IMR-90 (cell line): ENCODE data around the gene LIMS2. TPM values are rescaled to one million over a fixed set of nuclear protein-coding genes. Genes with fewer than 3 reads are reported as not detected.

ENCODE experiments used
- ATAC-seq: fragments of 200-7000 bp; cut with Tn5 transposase; 2 replicates; pipeline ENCODE4 v1.9.1; 2020; ENCODE audit warnings: low read depth, mild to moderate bottlenecking, moderate library complexity
- BruUV-seq: library from RNA; stranded (reverse); fragments of 400-500 nt; replicated peaks from 2 replicates; lab custom pipeline; 2021; lab: Mats Ljungman, UMichigan
- CTCF ChIA-PET: fragments of 300-600 bp; formaldehyde crosslinking; extraction: SDS; loops from one replicate; lab custom pipeline; 2021; ENCODE audit warnings: antibody characterized with exemption; lab: Yijun Ruan, JAX
- POLR2A ChIA-PET: fragments of 300-600 bp; sonication (Branson Sonifier 250); formaldehyde crosslinking; loops from one replicate; lab custom pipeline; 2022; ENCODE audit warnings: antibody characterized with exemption; ENCODE audit not compliant: unreplicated experiment; lab: Charles Lee
- DNase-seq: peaks from one replicate; pipeline ENCODE4 v3.0.0; 2013
- H2AFZ ChIP-seq: replicated peaks from 2 replicates; pipeline ENCODE3; 2013; ENCODE audit warnings: low read length, mild to moderate bottlenecking; ENCODE audit not compliant: poor library complexity
- H2AK5ac ChIP-seq: 2 replicates; pipeline ENCODE4 v1.6.1; 2013; ENCODE audit warnings: low read depth, low read length, inconsistent platforms
- H2AK9ac ChIP-seq: replicated peaks from 2 replicates; pipeline ENCODE3; 2013; ENCODE audit warnings: mild to moderate bottlenecking, low read depth, low read length, moderate library complexity; ENCODE audit not compliant: poor library complexity
- H2BK120ac ChIP-seq: 2 replicates; pipeline ENCODE4 v1.6.1; 2013; ENCODE audit warnings: low read depth, low read length, inconsistent platforms
- H2BK15ac ChIP-seq: 3 replicates; pipeline ENCODE4 v1.6.1; 2013; ENCODE audit warnings: low read depth, low read length, inconsistent platforms
- H2BK20ac ChIP-seq: 2 replicates; pipeline ENCODE4 v1.6.1; 2013; ENCODE audit warnings: low read depth, mild to moderate bottlenecking, inconsistent platforms, low read length, moderate library complexity
- H2BK5ac ChIP-seq: 2 replicates; pipeline ENCODE4 v1.6.1; 2013; ENCODE audit warnings: mild to moderate bottlenecking, low read depth, low read length, inconsistent platforms; ENCODE audit not compliant: poor library complexity, severe bottlenecking
- H3K14ac ChIP-seq: replicated peaks from 2 replicates; pipeline ENCODE4 v1.6.1; 2013; ENCODE audit warnings: low read depth, low read length, inconsistent platforms
- H3K18ac ChIP-seq: 2 replicates; pipeline ENCODE4 v1.6.1; 2013; ENCODE audit warnings: low read depth, low read length, control low read depth
- H3K23ac ChIP-seq: 2 replicates; pipeline ENCODE4 v1.6.1; 2013; ENCODE audit warnings: low read depth, low read length, inconsistent platforms
- H3K27ac ChIP-seq: 2 replicates; pipeline ENCODE4 v1.5.1; 2013; ENCODE audit warnings: mild to moderate bottlenecking, control low read depth, low read length; ENCODE audit not compliant: insufficient read depth
- H3K27me3 ChIP-seq: 2 replicates; pipeline ENCODE4 v1.6.1; 2013; ENCODE audit warnings: low read length; ENCODE audit not compliant: control insufficient read depth, insufficient read depth
- H3K36me3 ChIP-seq: 2 replicates; pipeline ENCODE4 v1.6.1; 2013; ENCODE audit warnings: low read length, mixed read lengths; ENCODE audit not compliant: control insufficient read depth, insufficient read depth
- H3K4ac ChIP-seq: 2 replicates; pipeline ENCODE4 v1.6.1; 2013; ENCODE audit warnings: low read depth, low read length, inconsistent platforms
- H3K4me1 ChIP-seq: 2 replicates; pipeline ENCODE4 v1.6.1; 2013; ENCODE audit warnings: low read length, mixed read lengths; ENCODE audit not compliant: control insufficient read depth, insufficient read depth
- H3K4me2 ChIP-seq: 2 replicates; pipeline ENCODE4 v1.6.1; 2013; ENCODE audit warnings: low read depth, mild to moderate bottlenecking, control low read depth, low read length, moderate library complexity
- H3K4me3 ChIP-seq: 2 replicates; pipeline ENCODE4 v1.5.1; 2013; ENCODE audit warnings: low read depth, mild to moderate bottlenecking, control low read depth, low read length, moderate library complexity; ENCODE audit not compliant: insufficient read depth
- H3K56ac ChIP-seq: 2 replicates; pipeline ENCODE4 v1.6.1; 2013; ENCODE audit warnings: low read length, inconsistent platforms; ENCODE audit not compliant: insufficient read depth; ENCODE audit errors: extremely low read depth
- H3K79me1 ChIP-seq, 2 experiments: 2 replicates each; pipeline ENCODE4 v1.6.1; 2013; ENCODE audit warnings: low read length in 2 of 2, inconsistent platforms in 1 of 2, low read depth in 1 of 2
- H3K9ac ChIP-seq: 2 replicates; pipeline ENCODE4 v1.6.1; 2013; ENCODE audit warnings: low read depth, low read length, control low read depth
- H3K9me1 ChIP-seq: 2 replicates; pipeline ENCODE4 v1.6.1; 2013; ENCODE audit warnings: low read length, inconsistent platforms; ENCODE audit not compliant: insufficient read depth
- H3K9me3 ChIP-seq: 2 replicates; pipeline ENCODE4 v1.6.1; 2013; ENCODE audit warnings: low read length; ENCODE audit not compliant: control insufficient read depth, insufficient read depth
- H4K20me1 ChIP-seq: 2 replicates; pipeline ENCODE4 v1.6.1; 2013; ENCODE audit warnings: low read length, inconsistent platforms; ENCODE audit not compliant: insufficient read depth
- H4K5ac ChIP-seq: 2 replicates; pipeline ENCODE4 v1.6.1; 2013; ENCODE audit warnings: mild to moderate bottlenecking, low read depth, low read length, control low read depth
- H4K8ac ChIP-seq, 2 experiments: 2 replicates each; pipeline ENCODE4 v1.6.1; 2013; ENCODE audit warnings: low read depth in 2 of 2, low read length in 2 of 2, control low read depth in 1 of 2, inconsistent platforms in 1 of 2
- H4K91ac ChIP-seq: 2 replicates; pipeline ENCODE4 v1.6.1; 2013; ENCODE audit warnings: low read depth, low read length, inconsistent platforms; ENCODE audit not compliant: insufficient read depth
- MAFK ChIP-seq: IDR thresholded peaks from 2 replicates; pipeline ENCODE4 v1.6.1; 2012; ENCODE audit warnings: low read depth, low read length, improper control_type of control experiment
- MAZ ChIP-seq: IDR thresholded peaks from 2 replicates; pipeline ENCODE4 v1.6.1; 2012; ENCODE audit warnings: low read depth, mild to moderate bottlenecking, low read length, improper control_type of control experiment, moderate library complexity, borderline replicate concordance
- POLR2A ChIP-seq: IDR thresholded peaks from 2 replicates; pipeline ENCODE4 v1.6.1; 2012; ENCODE audit warnings: mild to moderate bottlenecking, low read depth, low read length
- RFX5 ChIP-seq: IDR thresholded peaks from 2 replicates; pipeline ENCODE4 v1.8.0; 2012; ENCODE audit warnings: low read depth, mild to moderate bottlenecking, low read length, moderate library complexity
- WGBS, 2 experiments: methylation state at CpG; one replicate each; pipeline versions ENCODE4 v1.1.5 to v1.1.7; 2013; ENCODE audit warnings: missing lambda C conversion rate in 2 of 2; ENCODE audit not compliant: insufficient read length in 1 of 2; ENCODE audit errors: extremely low coverage in 2 of 2; 5-methylcytosine and 5-hydroxymethylcytosine counted together
- dilution Hi-C: fragments of 300-500 bp; cut with HindIII; formaldehyde crosslinking; loops from one replicate; pipeline ENCODE4 v1.14.3; 2018; ENCODE audit warnings: low sequenced_read_pairs; ENCODE audit not compliant: unreplicated experiment
- in situ Hi-C: fragments of 300-500 bp; cut with MboI; formaldehyde crosslinking; loops from 3 replicates; pipeline ENCODE4 v1.14.3; 2019; ENCODE audit warnings: low sequenced_read_pairs, inconsistent platforms, mixed read lengths
- intact Hi-C: fragments of 100-400 bp; cut with micrococcal nuclease; formaldehyde crosslinking; loops from 2 replicates; pipeline ENCODE4 v1.10.0; 2022
- polyA plus RNA-seq, 3 experiments: library from polyadenylated mRNA; depleted of rRNA; stranded (reverse); fragments of >200 nt; gene quantifications; 2 replicates each; pipeline ENCODE4 v1.2.3, GENCODE V29; 2012; ENCODE audit warnings: low replicate concordance in 1 of 3
- total RNA-seq: library from RNA; depleted of rRNA; stranded (reverse); fragments of >200 nt; gene quantifications from 2 replicates; pipeline ENCODE4 v1.2.3, GENCODE V29; 2012
- TF ChIP-seq, protein P1 (sequence below): fragments of 150-350 bp; IDR thresholded peaks from 2 replicates; pipeline ENCODE4 v1.6.1; 2016; ENCODE audit warnings: low read depth, mild to moderate bottlenecking, low read length, moderate library complexity, borderline replicate concordance

LIMS2 gene
- total and polyA plus RNA-seq, 2 of the 4 experiments (the other 2 are of a cell fraction): 1.3 to 18.8 TPM

- ChIA-PET CTCF (interaction anchor here (0.6 kb wide), 1 partner anchor 17 kb away, joined by 3 read pairs; no protein-coding TSS in a partner anchor), POLR2A (no interaction called here)
- Histone ChIP-seq H4K5ac (no peak overlapping the region), H2BK120ac (no peak overlapping the region), H2BK20ac (no peak overlapping the region), H3K23ac (no peak overlapping the region), H3K4ac (no peak overlapping the region), H3K9me1 (no peaks in the 10 kb centered on the region), H2BK15ac (no peak overlapping the region), H3K36me3 (no peaks in the 10 kb centered on the region), H4K20me1 (no peaks in the 10 kb centered on the region), H3K4me3 (no peak overlapping the region), H3K4me1 (peaks cover 2% of the 10 kb centered on the region; the same call in 1 of the 2 replicates), H2BK5ac (no peak overlapping the region), H4K91ac (no peak overlapping the region), H3K18ac (no peak overlapping the region), H4K8ac (no peak overlapping the region), H3K56ac (no peak overlapping the region), H2AK9ac (no peak overlapping the region), H3K14ac (no peak overlapping the region), H3K9ac (no peak overlapping the region), H3K27ac (no peak overlapping the region), H3K9me3 (no peaks in the 10 kb centered on the region), H2AK5ac (0 out of 2 replicates have a peak overlapping the region, but pooled peaks have one; percentile 28), H3K4me2 (no peak overlapping the region), H3K27me3 (no peaks in the 10 kb centered on the region; the same call in 1 of the 2 replicates), H3K79me1 (no peaks in the 10 kb centered on the region), H2AFZ (no peak overlapping the region)
- TF ChIP-seq, protein P1, sequence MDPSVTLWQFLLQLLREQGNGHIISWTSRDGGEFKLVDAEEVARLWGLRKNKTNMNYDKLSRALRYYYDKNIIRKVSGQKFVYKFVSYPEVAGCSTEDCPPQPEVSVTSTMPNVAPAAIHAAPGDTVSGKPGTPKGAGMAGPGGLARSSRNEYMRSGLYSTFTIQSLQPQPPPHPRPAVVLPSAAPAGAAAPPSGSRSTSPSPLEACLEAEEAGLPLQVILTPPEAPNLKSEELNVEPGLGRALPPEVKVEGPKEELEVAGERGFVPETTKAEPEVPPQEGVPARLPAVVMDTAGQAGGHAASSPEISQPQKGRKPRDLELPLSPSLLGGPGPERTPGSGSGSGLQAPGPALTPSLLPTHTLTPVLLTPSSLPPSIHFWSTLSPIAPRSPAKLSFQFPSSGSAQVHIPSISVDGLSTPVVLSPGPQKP: no peak
- TF ChIP-seq MAFK (no peak), POLR2A (no peak), MAZ (no peak), RFX5 (no peak)
- intact Hi-C loops (no loop called here), in situ Hi-C loops (no loop called here), dilution Hi-C loops (no loop called here)
- 60% methylated on average over 5 of the region's 17 CpGs; no CpG with 5 or more reads in 1 of the 2 experiments for WGBS, 2 experiments
- ATAC-seq: no peak
- no TSS peak for BruUV-seq
- no peak for DNase-seq
Measured at GRCh38 chr2:127628767-127629614, 46.3 kb downstream of the LIMS2 start.
